Testis (tissue), 3 donors: Measurements from ENCODE around the gene INPP4A. TPM values are rescaled to one million over a fixed set of nuclear protein-coding genes. Genes with fewer than 3 reads are reported as not detected.

Experiments
- DNase-seq: peaks from one replicate; pipeline ENCODE4 v3.0.0-alpha.2; 2019
- H3K27ac ChIP-seq, 2 donors: fragments of 200-600 bp; sonication (generic); one replicate each; pipeline ENCODE4 v1.5.1; 2019
- H3K27me3 ChIP-seq: fragments of 200-600 bp; sonication (generic); one replicate; pipeline ENCODE4 v1.5.1; 2019
- H3K36me3 ChIP-seq: fragments of 200-600 bp; sonication (generic); one replicate; pipeline ENCODE4 v1.5.1; 2017; ENCODE audit warnings: low read depth; ENCODE audit errors: missing control alignments
- H3K4me1 ChIP-seq: fragments of 200-600 bp; sonication (generic); one replicate; pipeline ENCODE4 v1.5.1; 2019
- H3K4me3 ChIP-seq, 2 donors: fragments of 200-600 bp; sonication (generic); one replicate each; pipeline ENCODE4 v1.5.1; 2017 to 2019
- H3K9me3 ChIP-seq: fragments of 200-600 bp; sonication (generic); one replicate; pipeline ENCODE4 v1.5.1; 2017
- CTCF ChIP-seq, 3 experiments: fragments of 450-650 bp in 2 of 3; fragments of 200-600 bp in 1 of 3; sonication (generic) in 1 of 3; IDR thresholded peaks; one replicate each; pipeline ENCODE4 v1.5.1; 2016 to 2019; ENCODE audit warnings: antibody characterized with exemption in 3 of 3, mild to moderate bottlenecking in 2 of 3, moderate library complexity in 1 of 3
- POLR2A ChIP-seq: fragments of 450-650 bp; IDR thresholded peaks from one replicate; pipeline ENCODE4 v1.6.1; 2017; ENCODE audit warnings: antibody characterized with exemption, mild to moderate bottlenecking, moderate library complexity
- WGBS, 2 donors: methylation state at CpG; one replicate each; pipeline ENCODE4 v1.1.5; 2018; 5-methylcytosine and 5-hydroxymethylcytosine counted together
- intact Hi-C: fragments of 100-400 bp; cut with DNase I; formaldehyde crosslinking; loops from one replicate; pipeline ENCODE4 v1.15.1; 2023; ENCODE audit warnings: low total_unique reads
- polyA plus RNA-seq: library from polyadenylated mRNA; stranded (reverse); fragments of 350-450 nt; fragmentation: Illumina TruSeq; extraction: RNeasy Lipid Tissue Mini Kit (QIAGEN cat#74804); gene quantifications from one replicate; pipeline ENCODE4 v1.2.3, GENCODE V29; 2014; ENCODE audit warnings: low read depth, low replicate concordance; ENCODE audit not compliant: insufficient read depth
- total RNA-seq, 2 donors: library from RNA; depleted of rRNA; stranded (reverse); fragments of >200 nt; gene quantifications; one replicate each; pipeline ENCODE4 v1.2.3, GENCODE V29; 2016

The INPP4A gene
- total and polyA plus RNA-seq, 3 donors from 2014 or later, result 13.3 to 42.9 (median 35.6) TPM

- TF ChIP-seq POLR2A, result no peak
- H3K4me1 ChIP-seq, result peaks cover 22% of the 10 kb centered on the region
- no peak overlapping the region for H3K4me3 ChIP-seq
- intact Hi-C loops, result no loop called here
- WGBS, 2 donors, result 64 to 93% methylated on average over 6 to 9 of the region's 9 CpGs
- H3K27ac ChIP-seq, result no peak overlapping the region
- no peaks in the 10 kb centered on the region for H3K9me3 ChIP-seq
- DNase-seq, result no peak
- no peaks in the 10 kb centered on the region for H3K27me3 ChIP-seq
- H3K36me3 ChIP-seq, result no peaks in the 10 kb centered on the region
Observed at GRCh38 chr2:98480598-98480997, 35.9 kb downstream of the INPP4A start.

- 78 to 87% methylated on average over 2 of the region's 2 CpGs for WGBS, 2 donors
- no peaks in the 10 kb centered on the region for H3K27me3 ChIP-seq
- no peaks in the 10 kb centered on the region for H3K9me3 ChIP-seq
- intact Hi-C loops, result no loop called here
- no peak for DNase-seq
- no peak overlapping the region for H3K4me3 ChIP-seq
- no peak overlapping the region for H3K27ac ChIP-seq
- TF ChIP-seq CTCF (IDR thresholded peaks at IDR 0.05), result no peak
- H3K4me1 ChIP-seq, result peaks cover 24% of the 10 kb centered on the region
- H3K36me3 ChIP-seq, result no peaks in the 10 kb centered on the region
Observed at GRCh38 chr2:98482362-98482761, 37.7 kb downstream of the INPP4A start.

- H3K27ac ChIP-seq, result no peak overlapping the region
- peaks cover 28% of the 10 kb centered on the region for H3K4me1 ChIP-seq
- no peaks in the 10 kb centered on the region for H3K36me3 ChIP-seq
- H3K27me3 ChIP-seq, result no peaks in the 10 kb centered on the region
- WGBS, 2 donors, result 92 to 96% methylated on average over 4 to 6 of the region's 6 CpGs
- TF ChIP-seq CTCF (IDR thresholded peaks at IDR 0.05) (no peak), POLR2A (no peak)
- intact Hi-C loops, result no loop called here
- no peak for DNase-seq
- no peak overlapping the region for H3K4me3 ChIP-seq
- H3K9me3 ChIP-seq, result no peaks in the 10 kb centered on the region
Observed at GRCh38 chr2:98483257-98483861, 38.7 kb downstream of the INPP4A start.

- H3K36me3 ChIP-seq, result no peaks in the 10 kb centered on the region
- intact Hi-C loops, result no loop called here
- no peak overlapping the region for H3K27ac ChIP-seq
- H3K4me3 ChIP-seq, result no peak overlapping the region
- H3K4me1 ChIP-seq, result peaks cover 26% of the 10 kb centered on the region
- no peak for DNase-seq
- 89 to 94% methylated on average over 5 of the region's 5 CpGs for WGBS, 2 donors
- TF ChIP-seq POLR2A (no peak), CTCF (IDR thresholded peaks at IDR 0.05) (no peak)
- no peaks in the 10 kb centered on the region for H3K9me3 ChIP-seq
- H3K27me3 ChIP-seq, result no peaks in the 10 kb centered on the region
Observed at GRCh38 chr2:98484121-98484557, 39.5 kb downstream of the INPP4A start.

GRCh38 chr2:98484652-98485452, 40.2 kb downstream of the INPP4A start:
- no peak overlapping the region for H3K4me3 ChIP-seq
- no peaks in the 10 kb centered on the region for H3K36me3 ChIP-seq
- intact Hi-C loops, result no loop called here
- WGBS, 2 donors, result 89 to 90% methylated on average over 13 of the region's 13 CpGs
- no peak overlapping the region for H3K27ac ChIP-seq
- TF ChIP-seq CTCF (IDR thresholded peaks at IDR 0.05) (no peak), POLR2A (no peak)
- H3K27me3 ChIP-seq, result no peaks in the 10 kb centered on the region
- DNase-seq, result no peak
- no peaks in the 10 kb centered on the region for H3K9me3 ChIP-seq
- peaks cover 20% of the 10 kb centered on the region for H3K4me1 ChIP-seq
